Glutamatergic neuron (in vitro differentiated cells): ENCODE results near the gene RASGRP3. TPM values are rescaled to one million over a fixed set of nuclear protein-coding genes. Genes with fewer than 3 reads are reported as not detected.
A peak's percentile ranks its signal among the peaks of the same experiment; 100 is the strongest.

Experiments used
- DNase-seq: peaks from one replicate; pipeline ENCODE4 v3.0.0; 2022
- H3K27ac Mint-ChIP-seq: one replicate; pipeline ENCODE4 v1.8.0; 2020; ENCODE audit warnings: mild to moderate bottlenecking, mixed read lengths, inconsistent platforms; ENCODE audit not compliant: unreplicated experiment
- H3K27me3 Mint-ChIP-seq: one replicate; pipeline ENCODE4 v1.8.0; 2020; ENCODE audit warnings: mild to moderate bottlenecking, moderate library complexity, mixed read lengths, inconsistent platforms; ENCODE audit not compliant: unreplicated experiment
- H3K36me3 Mint-ChIP-seq: one replicate; pipeline ENCODE4 v1.8.0; 2020; ENCODE audit warnings: mild to moderate bottlenecking, mixed read lengths, inconsistent platforms; ENCODE audit not compliant: unreplicated experiment
- H3K4me1 Mint-ChIP-seq: one replicate; pipeline ENCODE4 v1.8.0; 2020; ENCODE audit warnings: mild to moderate bottlenecking, low read depth, mixed read lengths, inconsistent platforms; ENCODE audit not compliant: unreplicated experiment
- H3K4me3 Mint-ChIP-seq: one replicate; pipeline ENCODE4 v1.8.0; 2020; ENCODE audit warnings: mild to moderate bottlenecking, mixed read lengths, inconsistent platforms; ENCODE audit not compliant: unreplicated experiment
- H3K9me3 Mint-ChIP-seq: one replicate; pipeline ENCODE4 v1.8.0; 2020; ENCODE audit warnings: mild to moderate bottlenecking, moderate library complexity, mixed read lengths, inconsistent platforms; ENCODE audit not compliant: unreplicated experiment
- CTCF ChIP-seq: fragments of 200-600 bp; sonication (generic); IDR thresholded peaks from one replicate; pipeline ENCODE4 v1.5.0; 2021; ENCODE audit not compliant: partially characterized antibody, unreplicated experiment
- total RNA-seq: library from RNA; stranded (reverse); fragmentation: NEBNext Ultra II Directional; extraction: Animal tissue kit (Norgen Biotek cat#: 25700); gene quantifications from one replicate; pipeline ENCODE4 v1.2.1, GENCODE V29; 2021; ENCODE audit not compliant: unreplicated experiment

Gene RASGRP3
- total RNA-seq, 1 donor from 2014 or later, result not detected

GRCh38 chr2:33598561-33599174 lies 122.2 kb downstream of the RASGRP3 start:
- Mint-ChIP-seq H3K27ac (peak overlapping the region; percentile 98), H3K9me3 (peaks cover 10% of the 10 kb centered on the region), H3K27me3 (peaks cover 6% of the 10 kb centered on the region), H3K4me3 (peak overlapping the region; percentile 99), H3K4me1 (peaks cover 9% of the 10 kb centered on the region), H3K36me3 (no peaks in the 10 kb centered on the region)
- DNase-seq, result peak; percentile 55
- no peak for TF ChIP-seq CTCF

- H3K27ac Mint-ChIP-seq, result peak within 1 kb of the TSS; percentile 98
Measured at GRCh38 chr2:33599175-33599942, 122.9 kb downstream of the RASGRP3 start, which contains the start of gene FAM98A. FAM98A (minus strand) TSS chr2:33599299; CDS start chr2:33599221, 78 bp downstream.

GRCh38 chr2:33599943-33600192 lies 123.4 kb downstream of the RASGRP3 start:
- no peak for DNase-seq
- Mint-ChIP-seq H3K4me3 (peak overlapping the region; percentile 99), H3K27me3 (peaks cover 6% of the 10 kb centered on the region), H3K9me3 (peaks cover 10% of the 10 kb centered on the region), H3K36me3 (no peaks in the 10 kb centered on the region), H3K27ac (peak overlapping the region; percentile 98), H3K4me1 (peaks cover 9% of the 10 kb centered on the region)
- TF ChIP-seq CTCF, result no peak

More at GRCh38 chr2:33599175-33599942, 122.9 kb downstream of the RASGRP3 start, which contains the start of gene FAM98A:
- Mint-ChIP-seq H3K9me3 (peaks cover 10% of the 10 kb centered on the region), H3K4me3 (peak within 1 kb of the TSS; percentile 99), H3K4me1 (peaks cover 9% of the 10 kb centered on the region), H3K36me3 (no peaks in the 10 kb centered on the region), H3K27me3 (peaks cover 6% of the 10 kb centered on the region)
- TF ChIP-seq CTCF, result peak; percentile 15
- peak; percentile 100 for DNase-seq

GRCh38 chr2:33602201-33602830 lies 125.9 kb downstream of the RASGRP3 start:
- Mint-ChIP-seq H3K27me3 (peaks cover 6% of the 10 kb centered on the region), H3K4me1 (peaks cover 9% of the 10 kb centered on the region), H3K4me3 (no peak overlapping the region), H3K36me3 (no peaks in the 10 kb centered on the region), H3K27ac (no peak overlapping the region), H3K9me3 (peaks cover 10% of the 10 kb centered on the region)
- no peak for DNase-seq
- TF ChIP-seq CTCF, result no peak
